ENCODE data around the gene RNU1-2. TPM values are rescaled to one million over a fixed set of nuclear protein-coding genes. Genes with fewer than 3 reads are reported as not detected.
A peak's percentile ranks its signal among the peaks of the same experiment; 100 is the strongest.

Gene RNU1-2
- total RNA-seq, 1 donor from 2014 or later, result 3,526 TPM

DNA sequence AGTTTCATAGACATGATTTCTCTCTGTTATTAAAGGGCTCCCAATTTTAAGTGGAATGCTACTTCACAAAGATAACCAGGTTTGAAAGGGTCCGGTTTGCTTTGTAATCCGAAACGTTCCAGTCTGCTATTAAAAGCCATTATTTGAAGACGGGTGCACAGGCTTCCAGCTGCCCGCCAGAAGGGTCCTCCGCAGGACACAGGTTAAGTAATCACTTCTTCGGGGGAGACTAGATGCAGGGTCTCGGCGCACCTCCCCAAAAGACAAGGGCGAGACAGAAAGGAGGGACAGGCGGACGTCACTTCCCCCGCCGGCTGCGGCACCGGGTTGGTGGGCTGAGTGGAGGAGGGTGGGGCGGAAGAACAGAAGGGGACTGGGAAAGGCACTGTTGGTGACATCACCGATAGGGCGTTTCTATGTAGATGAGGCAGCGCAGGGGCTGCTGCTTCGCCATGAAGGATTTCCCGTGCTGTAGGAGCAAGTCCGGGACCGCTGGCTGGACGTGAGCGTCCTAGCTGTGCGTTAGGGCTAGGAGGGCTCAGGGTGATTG, 8.9 kb downstream of the RNU1-2 start:
- Mint-ChIP-seq H3K9me3 (peaks cover 3% of the 10 kb centered on the region), H3K4me1 (peaks cover 40% of the 10 kb centered on the region), H3K27me3 (no peaks in the 10 kb centered on the region), H3K4me3 (no peak overlapping the region), H3K27ac (no peak overlapping the region), H3K36me3 (ENCODE audit: low read depth) (no peaks in the 10 kb centered on the region)
- POLR2A ChIA-PET, result interaction anchor here (0.6 to 4.0 kb wide), 17 partner anchors 8 to 1287 kb away, joined by 3 to 62 read pairs (median 8); partner anchors contain the start of genes CROCC, NBPF1, RNU1-1 and RNU1-2
- intact Hi-C loops (cut with micrococcal nuclease), result loop anchor here (1.0 to 2.0 kb wide), 3 partner anchors 8 to 392 kb away; no protein-coding TSS in a partner anchor
- DNase-seq, result peak; percentile 86
- CTCF ChIA-PET, result interaction anchor here (1.4 kb wide), 1 partner anchor 56 kb away, joined by 3 read pairs; no protein-coding TSS in a partner anchor
- peak; percentile 90 for ATAC-seq (ENCODE audit: low read depth)
- TF ChIP-seq CTCF (IDR thresholded peaks at IDR 0.05), result no peak

DNA sequence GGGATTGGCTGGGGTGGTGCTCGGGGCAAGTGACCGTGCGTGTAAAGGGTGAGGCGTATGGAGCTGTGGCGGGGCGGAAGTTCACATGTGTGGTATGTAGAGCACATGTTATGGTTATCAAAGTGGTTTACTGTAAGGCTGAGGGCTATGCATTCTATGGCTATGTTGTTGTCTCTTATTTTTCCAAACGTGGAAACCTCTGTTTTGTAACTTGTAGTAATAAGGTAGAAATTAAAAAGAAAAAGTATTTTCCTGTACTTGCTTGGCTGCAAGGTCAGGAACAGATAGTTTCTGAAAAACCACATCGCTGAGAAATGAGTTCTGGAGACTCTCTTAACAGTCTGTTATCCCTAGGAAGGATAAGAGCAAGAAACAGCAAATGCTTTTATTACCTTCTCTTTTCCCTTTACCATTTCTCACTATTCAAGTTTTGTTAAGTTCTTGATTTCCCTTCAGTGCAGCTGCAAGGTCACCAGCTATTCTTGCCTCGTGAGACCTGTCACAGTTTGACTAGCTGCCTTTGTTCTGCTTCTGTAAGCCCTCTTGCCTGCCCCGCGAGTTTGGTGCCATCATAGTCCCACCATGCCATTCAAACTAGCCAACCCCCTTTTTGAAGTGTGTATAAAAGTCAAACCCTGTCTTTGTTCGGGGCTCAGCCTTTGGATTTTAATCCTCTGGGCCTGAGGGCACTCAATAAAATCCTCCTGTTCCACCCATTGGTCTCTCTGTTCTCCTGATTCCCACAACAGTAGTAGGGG, 9.5 kb downstream of the RNU1-2 start:
- POLR2A ChIA-PET, result interaction anchor here (0.6 to 4.0 kb wide), 17 partner anchors 8 to 1380 kb away, joined by 3 to 62 read pairs (median 7); partner anchors contain the start of genes CROCC, NBPF1, RNU1-1 and RNU1-2

GRCh38 chr1:16905868-16906702, 10.3 kb downstream of the RNU1-2 start:
- H3K4me3 Mint-ChIP-seq, result no peak overlapping the region
- H3K4me1 Mint-ChIP-seq, result peaks cover 36% of the 10 kb centered on the region
- H3K27me3 Mint-ChIP-seq, result no peaks in the 10 kb centered on the region
- intact Hi-C loops (cut with micrococcal nuclease), result loop anchor here (1.0 to 2.0 kb wide), 2 partner anchors 7 to 393 kb away; no protein-coding TSS in a partner anchor
- ATAC-seq (ENCODE audit: low read depth) (no peak), DNase-seq (no peak)
- POLR2A ChIA-PET, result interaction anchor here (1.1 to 4.0 kb wide), 11 partner anchors 8 to 1381 kb away, joined by 5 to 62 read pairs (median 14); partner anchors contain the start of genes CROCC, NBPF1, RNU1-1 and RNU1-2
- no peak for TF ChIP-seq CTCF (IDR thresholded peaks at IDR 0.05)
- no peaks in the 10 kb centered on the region for H3K36me3 Mint-ChIP-seq (ENCODE audit: low read depth)
- peaks cover 3% of the 10 kb centered on the region for H3K9me3 Mint-ChIP-seq
- CTCF ChIA-PET, result interaction anchor here (1.4 kb wide), 1 partner anchor 55 kb away, joined by 3 read pairs; no protein-coding TSS in a partner anchor
- H3K27ac Mint-ChIP-seq, result peak overlapping the region; percentile 35

More for the DNA sequence above, 9.5 kb downstream of the RNU1-2 start:
- TF ChIP-seq CTCF (IDR thresholded peaks at IDR 0.05), result no peak
- Mint-ChIP-seq H3K9me3 (peaks cover 3% of the 10 kb centered on the region), H3K4me1 (peaks cover 42% of the 10 kb centered on the region), H3K27me3 (no peaks in the 10 kb centered on the region), H3K27ac (no peak overlapping the region), H3K4me3 (no peak overlapping the region), H3K36me3 (ENCODE audit: low read depth) (no peaks in the 10 kb centered on the region)
- ATAC-seq (ENCODE audit: low read depth) (peak; percentile 70), DNase-seq (no peak)
- CTCF ChIA-PET, result interaction anchor here (1.4 kb wide), 1 partner anchor 55 kb away, joined by 3 read pairs; no protein-coding TSS in a partner anchor
- intact Hi-C loops (cut with micrococcal nuclease), result loop anchor here (1.0 to 2.0 kb wide), 2 partner anchors 8 to 392 kb away; no protein-coding TSS in a partner anchor

DNA sequence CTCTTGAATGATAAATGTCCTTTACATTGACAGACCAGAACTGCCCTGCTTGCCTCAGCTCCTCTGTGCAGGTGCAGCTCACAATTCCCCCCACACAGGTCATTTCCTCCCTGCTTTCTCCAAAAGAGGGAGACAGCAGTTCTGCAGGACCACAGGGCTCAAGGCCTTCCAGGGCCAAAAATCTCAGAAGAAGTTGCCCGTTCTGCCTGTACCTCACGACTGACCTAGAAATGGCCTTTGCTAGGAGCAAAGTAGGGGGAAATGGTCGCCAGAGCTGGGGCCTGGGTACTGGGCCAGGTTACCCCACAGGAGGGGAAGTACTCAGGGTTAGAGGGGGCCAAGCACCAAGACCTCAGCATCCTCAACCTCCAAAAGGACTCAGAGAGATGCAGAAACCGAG, 11.1 kb downstream of the RNU1-2 start:
- H3K27ac Mint-ChIP-seq, result peak overlapping the region; percentile 35

More for the DNA sequence above, 11.1 kb downstream of the RNU1-2 start:
- intact Hi-C loops (cut with micrococcal nuclease), result no loop called here
- TF ChIP-seq CTCF (IDR thresholded peaks at IDR 0.05), result no peak
- no peaks in the 10 kb centered on the region for H3K27me3 Mint-ChIP-seq
- no peaks in the 10 kb centered on the region for H3K36me3 Mint-ChIP-seq (ENCODE audit: low read depth)
- H3K4me3 Mint-ChIP-seq, result no peak overlapping the region
- peaks cover 3% of the 10 kb centered on the region for H3K9me3 Mint-ChIP-seq
- ChIA-PET CTCF (no interaction called here), POLR2A (interaction anchor here (3.7 kb wide), 1 partner anchor 10 kb away, joined by 62 read pairs; the partner anchor contains the start of gene RNU1-2)
- DNase-seq (no peak), ATAC-seq (ENCODE audit: low read depth) (no peak)
- H3K4me1 Mint-ChIP-seq, result peaks cover 28% of the 10 kb centered on the region

Measured in activated B cell treated with CpG ODN at 0.5 μM for 24 hours (primary cell).